Fibroblast of skin of back (primary cell): ENCODE results near the gene ATG4A. TPM values are rescaled to one million over a fixed set of nuclear protein-coding genes. Genes with fewer than 3 reads are reported as not detected.

Experiments used
- DNase-seq: peaks from one replicate; pipeline ENCODE4 v3.0.0-alpha.2; 2013
- polyA plus RNA-seq, 2 experiments: library from polyadenylated mRNA; unstranded; fragments of 120-200 nt; gene quantifications; one replicate each; pipeline ENCODE4 v1.2.1, GENCODE V29; 2013; ENCODE audit not compliant: insufficient read length in 2 of 2

ATG4A gene, protein sequence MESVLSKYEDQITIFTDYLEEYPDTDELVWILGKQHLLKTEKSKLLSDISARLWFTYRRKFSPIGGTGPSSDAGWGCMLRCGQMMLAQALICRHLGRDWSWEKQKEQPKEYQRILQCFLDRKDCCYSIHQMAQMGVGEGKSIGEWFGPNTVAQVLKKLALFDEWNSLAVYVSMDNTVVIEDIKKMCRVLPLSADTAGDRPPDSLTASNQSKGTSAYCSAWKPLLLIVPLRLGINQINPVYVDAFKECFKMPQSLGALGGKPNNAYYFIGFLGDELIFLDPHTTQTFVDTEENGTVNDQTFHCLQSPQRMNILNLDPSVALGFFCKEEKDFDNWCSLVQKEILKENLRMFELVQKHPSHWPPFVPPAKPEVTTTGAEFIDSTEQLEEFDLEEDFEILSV
- polyA plus RNA-seq (2013, experiment 1 of 2; ENCODE audit: insufficient read length), result 9.1 TPM
- polyA plus RNA-seq (2013, experiment 2 of 2; ENCODE audit: insufficient read length), result 8.2 TPM

GRCh38 chrX:108091264-108091877 lies at the start of gene ATG4A, which contains the start of gene PSMD10:
Gene ATG4A (plus strand): TSS chrX:108091778. CDS start chrX:108091827, 49 bp downstream.
Gene PSMD10 (minus strand): TSS chrX:108091542. CDS start chrX:108091520, 22 bp downstream.
- DNase-seq, result peak; percentile 96

GRCh38 chrX:108044554-108045256 lies 46.9 kb upstream of the ATG4A start, which contains the start of gene VSIG1:
Gene VSIG1 (plus strand): TSS chrX:108045065. CDS start chrX:108045131, 66 bp downstream.
- no peak for DNase-seq

DNA sequence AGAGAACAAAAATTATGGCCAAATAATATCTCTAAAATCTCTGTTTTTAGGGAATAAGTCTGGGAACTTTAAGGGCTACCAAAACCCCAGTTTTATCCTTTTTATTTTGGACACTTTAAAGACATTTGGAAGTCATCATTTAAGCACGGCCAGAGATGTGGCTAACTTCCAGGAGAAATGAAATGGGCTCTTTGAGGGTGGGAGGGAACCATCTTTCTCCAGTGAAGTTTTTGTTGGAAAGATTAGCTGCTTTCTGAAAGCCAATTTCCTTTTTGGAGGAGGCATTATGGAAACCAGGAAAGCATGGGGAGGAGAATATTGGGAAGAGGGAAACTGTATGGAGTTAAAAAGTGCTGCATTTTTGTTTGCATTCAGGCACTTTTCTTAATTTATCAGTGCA lies 41.9 kb upstream of the ATG4A start:
- DNase-seq, result no peak

GRCh38 chrX:108053218-108053617 lies 38.4 kb upstream of the ATG4A start:
- no peak for DNase-seq

DNA sequence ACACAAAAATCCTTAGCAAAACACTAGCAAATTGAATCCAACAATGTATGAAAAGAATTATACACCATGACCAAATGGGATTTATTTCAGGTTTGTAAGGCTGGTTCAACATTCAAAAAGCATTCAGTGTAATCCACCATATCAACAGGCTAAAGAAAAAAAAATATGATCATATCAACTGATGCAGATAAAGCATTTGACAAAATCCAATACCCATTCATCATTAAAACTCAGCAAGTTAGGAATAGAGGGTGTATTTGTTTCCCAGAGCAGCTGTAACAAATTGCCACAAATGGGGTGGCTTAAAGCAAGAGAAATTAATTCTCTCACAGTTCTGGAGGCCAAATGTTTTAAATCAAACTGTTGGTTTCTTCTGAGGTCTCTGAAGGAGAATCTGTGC lies 36.0 kb upstream of the ATG4A start:
- no peak for DNase-seq

DNA sequence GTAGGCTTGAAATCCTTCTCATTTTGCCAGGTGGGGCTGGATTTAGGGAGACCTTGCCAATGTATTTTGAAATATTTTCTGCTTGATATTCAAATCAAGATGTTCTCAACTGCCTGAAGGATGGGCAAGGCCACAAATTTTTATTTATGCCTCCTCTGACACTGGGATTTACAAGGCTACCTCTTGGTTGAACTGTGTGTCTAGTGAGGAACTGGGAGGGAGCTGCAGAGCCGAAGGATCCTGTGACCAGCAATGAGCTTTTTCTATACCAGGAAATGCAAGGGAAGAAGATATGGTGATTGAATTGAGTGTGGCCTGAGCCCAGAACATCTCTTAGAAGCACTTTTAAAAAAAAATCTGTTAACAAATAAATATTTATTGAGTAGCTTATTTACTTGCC lies 31.8 kb upstream of the ATG4A start:
- no peak for DNase-seq

GRCh38 chrX:108064001-108064400 lies 27.6 kb upstream of the ATG4A start:
- no peak for DNase-seq

DNA sequence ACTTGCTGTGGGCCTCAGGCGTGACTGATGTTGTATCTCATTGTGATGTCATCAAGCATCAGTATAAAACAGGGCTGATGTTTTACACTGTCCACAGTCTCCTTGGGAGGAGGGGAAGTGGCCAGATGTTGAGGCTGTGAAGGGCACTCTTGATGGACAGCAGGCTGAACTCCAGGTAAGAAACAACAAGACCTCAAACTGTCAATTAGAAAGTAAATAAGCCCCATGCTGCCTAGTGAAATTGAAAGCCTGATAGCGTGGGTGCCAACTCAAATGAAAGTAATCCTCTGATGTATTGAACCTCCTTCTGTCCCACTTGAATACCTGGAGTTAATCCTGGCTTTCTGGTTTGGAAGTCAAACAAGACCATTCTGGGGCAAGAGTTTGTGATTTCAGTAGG lies 27.0 kb upstream of the ATG4A start:
- no peak for DNase-seq

- DNase-seq, result no peak
Measured at GRCh38 chrX:108068121-108068520, 23.5 kb upstream of the ATG4A start.

DNA sequence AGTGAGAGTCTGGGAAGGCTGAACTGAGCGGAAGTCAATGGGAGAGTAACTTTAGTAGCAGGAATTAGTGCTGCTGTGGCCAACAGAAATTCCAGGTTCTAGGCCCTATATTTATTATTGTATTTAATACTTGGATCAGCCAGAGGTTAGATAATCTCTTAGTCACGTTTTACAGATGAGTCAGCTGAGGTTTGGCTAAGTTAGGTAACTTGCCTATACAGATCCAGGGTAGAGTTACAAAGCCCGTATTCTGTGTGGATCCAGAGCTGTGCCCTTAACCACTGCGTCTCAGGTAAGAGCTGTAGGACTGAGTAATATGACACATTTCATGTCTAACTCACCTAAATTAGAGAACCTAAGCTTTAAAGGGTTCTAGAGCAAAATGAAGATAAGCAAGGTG lies 20.7 kb upstream of the ATG4A start:
- peak; percentile 26 for DNase-seq

DNA sequence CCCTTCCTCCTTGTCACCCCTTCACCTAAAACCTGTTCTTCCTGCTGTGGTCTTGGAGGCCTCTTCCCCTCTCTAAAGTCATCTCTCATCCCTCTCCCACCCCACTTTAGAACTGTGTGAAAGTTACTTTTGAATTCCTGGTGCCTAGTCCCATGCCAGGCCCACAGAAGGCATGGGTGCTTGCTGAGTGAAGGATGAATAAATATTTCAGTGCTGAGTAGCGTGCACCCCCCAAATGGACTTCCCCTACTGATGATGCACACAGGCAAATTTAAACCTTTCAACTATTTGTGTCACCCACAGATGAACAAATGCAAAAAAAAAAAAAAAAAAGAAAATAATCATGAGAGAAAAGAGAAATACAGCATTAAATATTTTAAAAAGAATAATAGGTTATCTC lies 20.0 kb upstream of the ATG4A start:
- no peak for DNase-seq

- peak; percentile 8 for DNase-seq
Measured at GRCh38 chrX:108072746-108073145, 18.8 kb upstream of the ATG4A start.

DNA sequence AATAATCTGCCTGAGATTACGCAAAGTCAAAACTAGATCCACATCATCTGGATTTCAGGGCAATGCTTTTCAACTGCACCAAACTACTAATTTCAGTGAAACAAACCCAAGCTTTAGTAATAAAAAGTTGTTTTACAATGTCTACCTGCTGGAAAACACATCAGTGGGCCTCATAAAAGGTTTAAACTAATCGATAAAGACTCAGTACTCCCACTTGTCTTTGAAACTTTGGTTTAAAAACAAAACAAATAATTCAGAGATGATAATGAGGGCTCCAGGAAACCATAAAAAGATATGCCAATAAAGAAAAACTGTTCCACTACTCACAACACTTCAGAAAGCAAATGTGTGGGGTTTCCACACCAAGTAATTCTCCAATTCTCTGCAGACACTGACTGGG lies 10.5 kb upstream of the ATG4A start:
- no peak for DNase-seq

- DNase-seq, result no peak
Measured at GRCh38 chrX:108087792-108088191, 3.8 kb upstream of the ATG4A start.

DNA sequence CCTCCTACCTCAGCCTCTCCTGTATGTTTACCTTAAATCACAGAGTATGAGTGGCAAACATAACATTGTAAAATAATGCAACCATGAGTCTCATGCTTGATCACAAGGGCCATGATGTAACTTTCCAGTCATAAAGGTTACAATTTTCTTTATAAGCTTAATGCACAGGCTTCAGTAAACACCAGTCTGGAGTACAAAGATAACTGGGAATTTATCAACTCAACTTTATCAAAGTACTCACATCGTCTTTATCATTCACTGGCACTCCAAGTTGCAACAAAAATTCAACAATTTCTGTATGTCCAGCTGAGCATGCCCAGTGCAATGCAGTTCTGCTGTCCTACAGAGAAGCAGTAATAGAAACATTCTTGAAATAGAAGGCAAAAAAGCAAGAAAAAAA lies 3.1 kb upstream of the ATG4A start:
- DNase-seq, result no peak

GRCh38 chrX:108090491-108091263 lies 901 bp upstream of the ATG4A start:
- DNase-seq, result peak; percentile 46

DNA sequence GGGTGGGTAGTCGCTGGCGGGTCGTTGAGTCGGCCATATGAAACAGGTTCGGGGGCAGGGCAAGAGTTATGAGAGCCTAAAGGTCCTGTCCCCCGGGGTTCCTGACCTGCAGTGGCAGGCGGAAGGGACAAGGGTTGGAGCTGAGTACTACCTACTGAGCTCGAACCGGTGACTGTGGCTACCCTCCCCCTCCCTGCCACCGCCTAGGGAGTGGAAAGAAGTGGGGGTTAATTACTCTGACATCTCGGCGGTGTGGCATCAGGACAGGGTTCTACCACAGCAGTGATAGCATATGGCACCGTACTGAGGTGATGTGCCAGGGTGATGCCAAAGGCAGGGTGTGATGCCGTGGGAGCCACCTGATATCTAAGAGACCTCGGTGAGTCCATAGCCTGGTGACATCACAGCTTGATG lies 307 bp downstream of the ATG4A start:
- no peak for DNase-seq

GRCh38 chrX:108097380-108097779 lies 5.8 kb downstream of the ATG4A start:
- DNase-seq, result peak; percentile 17

- no peak for DNase-seq
Measured at GRCh38 chrX:108105473-108105872, 13.9 kb downstream of the ATG4A start.

DNA sequence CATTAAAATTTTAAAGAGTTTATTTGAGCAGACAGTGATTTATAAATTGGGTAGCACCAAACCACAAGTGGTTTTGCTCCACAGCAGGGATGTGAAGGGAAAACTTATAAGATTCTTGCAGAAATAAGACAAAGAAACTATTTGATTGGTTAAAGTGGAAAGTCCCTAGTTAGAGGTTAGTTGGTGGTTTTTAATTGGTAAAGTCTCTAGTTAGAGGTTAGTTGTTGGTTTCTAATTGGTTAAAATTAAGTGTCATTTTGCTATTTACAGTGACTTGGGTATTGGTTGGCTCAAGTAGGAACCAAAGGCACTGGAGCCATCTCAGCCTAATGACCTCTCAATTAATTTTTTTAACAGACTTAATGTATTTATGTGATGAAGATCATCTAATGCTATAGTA lies 23.0 kb downstream of the ATG4A start:
- no peak for DNase-seq

DNA sequence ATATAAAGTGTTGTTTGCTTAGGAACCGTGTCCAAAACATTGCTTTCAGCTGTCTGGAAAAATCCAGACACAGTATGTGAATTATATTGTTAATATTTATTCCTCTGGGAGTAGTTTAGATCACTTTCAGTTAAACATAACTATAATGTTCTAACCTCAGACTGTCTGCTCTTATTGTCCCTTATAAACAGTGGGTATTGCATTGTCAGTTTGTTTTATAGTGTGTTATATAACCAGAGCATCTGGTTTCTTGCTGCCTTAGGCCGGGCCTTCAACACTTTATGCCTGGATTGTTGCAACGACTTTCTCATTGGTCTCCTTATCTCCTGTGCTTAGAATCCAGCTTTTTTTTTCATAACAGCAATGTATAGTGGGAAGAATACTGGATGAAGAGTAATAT lies 26.4 kb downstream of the ATG4A start:
- DNase-seq, result no peak

- DNase-seq, result no peak
Measured at GRCh38 chrX:108121291-108121690, 29.7 kb downstream of the ATG4A start.
